A673 (cell line): ENCODE measurements around the gene SMIM12. TPM values are rescaled to one million over a fixed set of nuclear protein-coding genes. Genes with fewer than 3 reads are reported as not detected.

Source experiments
- BruUV-seq: library from RNA; stranded (reverse); fragments of 400-500 nt; replicated peaks from 2 replicates; lab custom pipeline; 2021; lab: Mats Ljungman, UMichigan
- CTCF ChIA-PET: fragments of 300-600 bp; sonication (Branson Sonifier 250); formaldehyde crosslinking; loops from one replicate; lab custom pipeline; 2022; ENCODE audit warnings: antibody characterized with exemption; lab: Charles Lee
- POLR2A ChIA-PET: fragments of 300-600 bp; sonication (Branson Sonifier 250); formaldehyde crosslinking; loops from one replicate; lab custom pipeline; 2022; ENCODE audit warnings: antibody characterized with exemption; ENCODE audit not compliant: low non-redundant PET; lab: Charles Lee
- DNase-seq: peaks from one replicate; pipeline ENCODE4 v3.0.0-alpha.2; 2015; ENCODE audit warnings: low spot score
- H3K27ac ChIP-seq: fragments of 200-600 bp; sonication (generic); 2 replicates; pipeline ENCODE4 v1.5.1; 2016; ENCODE audit warnings: mixed run types, low read depth, mild to moderate bottlenecking, mixed read lengths, antibody characterized with exemption, low read length; ENCODE audit not compliant: poor library complexity, severe bottlenecking
- H3K27me3 ChIP-seq: fragments of 200-600 bp; sonication (generic); replicated peaks from 2 replicates; pipeline ENCODE4 v1.6.1; 2017; ENCODE audit warnings: mixed run types, low read depth, mild to moderate bottlenecking, mixed read lengths, antibody characterized with exemption, low read length; ENCODE audit not compliant: insufficient read depth, poor library complexity
- H3K36me3 ChIP-seq: fragments of 200-600 bp; sonication (generic); 2 replicates; pipeline ENCODE4 v1.6.1; 2016; ENCODE audit warnings: mixed run types, mild to moderate bottlenecking, mixed read lengths, antibody characterized with exemption, low read length; ENCODE audit not compliant: insufficient read depth, poor library complexity, severe bottlenecking
- H3K4me1 ChIP-seq: fragments of 200-600 bp; sonication (generic); 2 replicates; pipeline ENCODE4 v1.6.1; 2017; ENCODE audit warnings: mixed run types, mild to moderate bottlenecking, mixed read lengths, antibody characterized with exemption, low read length; ENCODE audit not compliant: insufficient read depth, poor library complexity, severe bottlenecking
- H3K4me3 ChIP-seq: fragments of 200-600 bp; sonication (generic); 2 replicates; pipeline ENCODE4 v1.5.1; 2016; ENCODE audit warnings: low read depth, mixed run types, mild to moderate bottlenecking, mixed read lengths, low read length; ENCODE audit not compliant: poor library complexity, severe bottlenecking
- H3K9me3 ChIP-seq: fragments of 200-600 bp; sonication (generic); 2 replicates; pipeline ENCODE4 v1.6.1; 2016; ENCODE audit warnings: mixed run types, low read depth, mild to moderate bottlenecking, mixed read lengths, antibody characterized with exemption, low read length; ENCODE audit not compliant: poor library complexity, severe bottlenecking
- EZH2 ChIP-seq: fragments of 200-600 bp; sonication (generic); IDR thresholded peaks from 2 replicates; pipeline ENCODE4 v1.6.1; 2017; ENCODE audit warnings: borderline replicate concordance, low read depth, mild to moderate bottlenecking, mixed read lengths, antibody characterized with exemption, low read length; ENCODE audit not compliant: poor library complexity, severe bottlenecking
- intact Hi-C: fragments of 100-400 bp; cut with micrococcal nuclease; formaldehyde crosslinking; loops from one replicate; pipeline ENCODE4 v1.10.0; 2022; ENCODE audit not compliant: unreplicated experiment
- total RNA-seq: library from RNA; stranded (reverse); gene quantifications from 2 replicates; pipeline ENCODE4 v1.2.3, GENCODE V29; 2021
- TF ChIP-seq, protein P1 (sequence below): fragments of 300-800, 200-600 bp; sonication (generic); conservative IDR thresholded peaks from 2 replicates; pipeline ENCODE4 v1.5.1; 2017; ENCODE audit warnings: low read depth, mild to moderate bottlenecking, antibody characterized with exemption, low read length, moderate library complexity, mixed read lengths

Gene SMIM12
- total RNA-seq, 1 experiment from 2014 or later, result 37.5 TPM

DNA sequence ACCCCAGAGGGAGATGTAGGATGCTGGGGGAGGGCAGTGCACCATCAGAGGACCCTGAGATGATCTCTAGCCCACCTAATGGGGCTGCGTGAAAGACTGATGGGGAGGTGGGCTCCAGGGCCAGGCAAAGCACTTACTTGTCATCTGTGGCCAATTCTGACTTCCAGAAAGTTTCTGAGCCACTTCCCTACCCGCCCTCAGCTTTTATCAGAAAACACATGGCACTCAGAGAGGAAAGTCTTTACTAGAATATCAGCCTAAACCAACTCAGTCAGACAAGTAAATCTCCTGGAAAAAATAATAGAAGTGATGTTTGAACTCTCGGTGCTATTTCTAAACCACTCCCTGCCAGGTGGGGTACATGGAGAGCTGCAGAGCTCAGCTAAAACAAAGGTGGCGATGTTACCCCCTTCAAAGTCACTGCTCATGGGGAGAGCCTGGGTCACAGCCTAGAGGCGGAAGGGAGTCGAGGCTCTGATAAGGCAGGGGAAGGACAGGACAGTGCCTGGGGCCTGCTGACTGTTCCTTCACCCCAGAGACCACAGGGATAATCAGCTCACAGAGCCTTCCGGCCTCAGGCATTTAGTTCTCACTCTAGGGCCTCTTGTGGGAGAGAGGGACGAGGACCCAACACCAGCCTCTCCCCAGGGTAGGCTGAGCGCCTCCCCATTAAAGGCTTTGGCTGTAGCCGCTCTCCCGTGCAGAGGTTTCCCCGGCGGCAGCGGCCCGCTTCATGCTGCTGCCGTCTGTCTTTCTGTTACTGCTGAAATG is 14.2 kb downstream of the SMIM12 start:
- Histone ChIP-seq H3K4me3 (no peak overlapping the region), H3K9me3 (no peaks in the 10 kb centered on the region), H3K27ac (no peak overlapping the region), H3K36me3 (no peaks in the 10 kb centered on the region), H3K27me3 (no peaks in the 10 kb centered on the region), H3K4me1 (no peaks in the 10 kb centered on the region)
- ChIA-PET CTCF (no interaction called here), POLR2A (no interaction called here)
- intact Hi-C loops, result no loop called here
- no peak for TF ChIP-seq EZH2
- TF ChIP-seq, protein P1, sequence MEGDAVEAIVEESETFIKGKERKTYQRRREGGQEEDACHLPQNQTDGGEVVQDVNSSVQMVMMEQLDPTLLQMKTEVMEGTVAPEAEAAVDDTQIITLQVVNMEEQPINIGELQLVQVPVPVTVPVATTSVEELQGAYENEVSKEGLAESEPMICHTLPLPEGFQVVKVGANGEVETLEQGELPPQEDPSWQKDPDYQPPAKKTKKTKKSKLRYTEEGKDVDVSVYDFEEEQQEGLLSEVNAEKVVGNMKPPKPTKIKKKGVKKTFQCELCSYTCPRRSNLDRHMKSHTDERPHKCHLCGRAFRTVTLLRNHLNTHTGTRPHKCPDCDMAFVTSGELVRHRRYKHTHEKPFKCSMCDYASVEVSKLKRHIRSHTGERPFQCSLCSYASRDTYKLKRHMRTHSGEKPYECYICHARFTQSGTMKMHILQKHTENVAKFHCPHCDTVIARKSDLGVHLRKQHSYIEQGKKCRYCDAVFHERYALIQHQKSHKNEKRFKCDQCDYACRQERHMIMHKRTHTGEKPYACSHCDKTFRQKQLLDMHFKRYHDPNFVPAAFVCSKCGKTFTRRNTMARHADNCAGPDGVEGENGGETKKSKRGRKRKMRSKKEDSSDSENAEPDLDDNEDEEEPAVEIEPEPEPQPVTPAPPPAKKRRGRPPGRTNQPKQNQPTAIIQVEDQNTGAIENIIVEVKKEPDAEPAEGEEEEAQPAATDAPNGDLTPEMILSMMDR, result no peak
- no peak for DNase-seq
- BruUV-seq, result no TSS peak

DNA sequence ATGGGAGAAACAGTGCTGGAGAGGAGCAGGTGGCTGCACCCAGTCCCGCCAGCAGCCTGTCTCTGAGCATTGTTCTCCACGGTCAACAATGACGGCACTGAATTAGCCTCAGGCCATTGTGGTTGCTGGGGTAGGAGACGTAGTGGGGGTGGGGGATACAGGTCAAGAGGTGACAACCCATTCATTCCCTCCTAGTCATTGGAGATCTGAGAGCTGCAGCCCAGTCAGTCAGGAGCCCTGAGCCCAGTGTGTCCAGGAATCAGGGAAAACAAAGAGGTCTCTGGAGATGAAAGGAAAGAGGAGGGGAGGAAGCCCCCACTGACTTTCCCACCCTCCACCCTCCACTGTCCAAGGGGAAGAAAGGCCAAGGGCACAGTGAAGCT is 15.3 kb downstream of the SMIM12 start:
- no peaks in the 10 kb centered on the region for H3K9me3 ChIP-seq
- CTCF ChIA-PET, result no interaction called here
- no peaks in the 10 kb centered on the region for H3K36me3 ChIP-seq
- TF ChIP-seq, protein P1, result no peak
- no peak for TF ChIP-seq EZH2
- no peak overlapping the region for H3K27ac ChIP-seq
- intact Hi-C loops, result no loop called here
- DNase-seq, result no peak
- no peak overlapping the region for H3K4me3 ChIP-seq
- no peaks in the 10 kb centered on the region for H3K4me1 ChIP-seq
- POLR2A ChIA-PET, result no interaction called here
- BruUV-seq, result no TSS peak
- no peaks in the 10 kb centered on the region for H3K27me3 ChIP-seq

DNA sequence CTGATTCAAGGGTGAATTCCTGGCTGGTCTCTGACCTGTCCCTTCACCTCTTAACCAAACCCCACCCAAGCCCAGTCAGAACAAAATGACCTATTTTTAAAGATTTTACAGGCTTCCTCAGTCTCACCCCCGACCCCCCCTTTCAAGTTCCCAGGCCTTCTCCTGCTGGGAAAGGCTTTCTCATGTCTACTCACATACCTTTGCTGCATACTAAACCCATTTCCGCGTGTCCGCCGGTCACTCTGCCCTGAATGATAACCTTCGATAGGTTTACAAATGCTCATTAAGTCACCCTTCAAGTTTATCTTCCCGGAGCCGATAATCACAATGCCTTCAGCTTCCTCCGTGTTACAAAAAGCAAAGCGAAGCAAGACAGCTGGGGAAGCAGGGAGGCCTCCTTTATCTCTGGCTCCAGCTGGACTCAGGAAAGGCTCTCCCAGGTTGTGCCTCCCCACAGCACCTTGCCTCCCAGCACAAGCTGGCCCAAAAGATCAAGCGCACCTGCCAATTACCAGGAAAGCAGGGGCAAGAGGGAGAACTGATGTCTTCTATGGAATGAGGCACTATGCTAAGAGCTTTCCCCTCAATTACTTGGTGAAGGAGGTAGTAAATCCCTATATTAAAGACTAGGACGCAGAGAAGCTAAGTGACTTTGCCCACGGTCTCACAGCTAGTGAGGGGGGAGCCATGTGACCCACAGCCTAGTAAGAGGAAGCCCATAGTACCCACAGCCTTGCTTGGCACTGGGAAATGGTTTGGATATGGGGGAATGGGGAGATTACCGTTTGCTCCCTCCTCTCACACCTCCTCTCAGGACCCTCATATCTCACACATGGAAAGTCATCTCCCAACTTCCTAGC is 15.9 kb downstream of the SMIM12 start:
- no peak for DNase-seq
- no peak overlapping the region for H3K4me3 ChIP-seq
- intact Hi-C loops, result no loop called here
- H3K36me3 ChIP-seq, result no peaks in the 10 kb centered on the region
- no peak overlapping the region for H3K27ac ChIP-seq
- ChIA-PET CTCF (no interaction called here), POLR2A (no interaction called here)
- H3K27me3 ChIP-seq, result no peaks in the 10 kb centered on the region
- no peaks in the 10 kb centered on the region for H3K9me3 ChIP-seq
- TF ChIP-seq, protein P1, result no peak
- H3K4me1 ChIP-seq, result no peaks in the 10 kb centered on the region
- BruUV-seq, result no TSS peak
